ENCODE data around the gene TIGAR. TPM values are rescaled to one million over a fixed set of nuclear protein-coding genes. Genes with fewer than 3 reads are reported as not detected.

The TIGAR gene, protein sequence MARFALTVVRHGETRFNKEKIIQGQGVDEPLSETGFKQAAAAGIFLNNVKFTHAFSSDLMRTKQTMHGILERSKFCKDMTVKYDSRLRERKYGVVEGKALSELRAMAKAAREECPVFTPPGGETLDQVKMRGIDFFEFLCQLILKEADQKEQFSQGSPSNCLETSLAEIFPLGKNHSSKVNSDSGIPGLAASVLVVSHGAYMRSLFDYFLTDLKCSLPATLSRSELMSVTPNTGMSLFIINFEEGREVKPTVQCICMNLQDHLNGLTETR
- total RNA-seq = 1 to 10 TPM; 2.9 to 7.5 (median 6.9) TPM

DNA sequence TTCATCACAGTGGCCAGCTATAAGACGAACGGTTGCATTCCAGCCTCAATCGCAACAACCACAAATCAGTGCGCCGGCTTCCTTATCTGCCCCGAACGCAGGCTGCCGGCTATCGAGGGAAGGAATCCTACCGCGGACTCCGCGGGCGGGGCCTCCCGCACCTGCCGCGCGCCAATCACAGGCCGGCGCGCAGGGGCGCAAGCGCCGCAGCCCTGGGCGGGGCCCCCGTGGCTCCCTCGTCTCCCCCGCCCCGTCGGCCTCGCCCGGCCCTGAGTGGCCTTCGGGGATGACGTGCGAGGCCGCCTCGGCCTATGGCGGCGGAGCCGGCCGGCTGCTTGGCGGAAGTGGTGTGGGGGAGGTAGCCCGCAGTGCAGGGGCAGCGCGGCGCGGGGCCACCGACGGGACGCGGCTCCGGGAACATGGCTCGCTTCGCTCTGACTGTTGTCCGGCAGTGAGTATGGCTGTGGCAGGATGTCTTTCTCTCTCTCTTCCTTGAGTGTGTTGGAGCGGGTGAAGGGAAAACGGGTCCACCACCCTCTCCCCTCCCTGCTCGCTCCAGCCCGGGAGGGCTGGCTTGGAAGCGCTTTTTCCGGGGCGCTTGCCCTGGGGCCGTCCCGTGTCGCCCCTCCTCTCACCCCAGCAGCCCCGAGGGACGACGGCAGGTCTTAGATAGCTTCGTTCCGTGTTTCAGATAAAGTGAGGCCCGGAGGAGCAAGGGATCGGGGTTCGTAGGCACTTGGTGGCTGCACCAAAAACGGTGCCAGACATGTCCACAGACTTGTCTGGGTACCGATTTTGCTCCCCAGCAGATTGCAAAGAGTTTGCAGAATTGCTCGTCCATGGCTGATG lies at the start of gene TIGAR:
Gene TIGAR (plus strand): TSS at position 361 of the 849 bp plus-strand sequence. CDS start 59 bp downstream, at position 420.
- Histone ChIP-seq H3K36me3 (no peaks in the 10 kb centered on the region), H3K9me3 (no peaks in the 10 kb centered on the region), H3K27me3 (no peaks in the 10 kb centered on the region), H3K4me3 (peak within 1 kb of the TSS; percentile 77 to 98 (median 94)), H3K4me1 (no peaks in the 10 kb centered on the region), H3K27ac (peak within 1 kb of the TSS; percentile 84 to 87)
- peak; percentile 85 to 91 for DNase-seq (ENCODE audit: low spot score in 2 of 2)
- intact Hi-C loops (cut with DNase I; ENCODE audit: low total_unique reads) = no loop called here
- TF ChIP-seq POLR2AphosphoS5 (IDR thresholded peaks at IDR 0.05) (peak; percentile 27 to 64 (median 50)), POLR2A (IDR thresholded peaks at IDR 0.05) (no peak)
- TF ChIP-seq, protein P1, sequence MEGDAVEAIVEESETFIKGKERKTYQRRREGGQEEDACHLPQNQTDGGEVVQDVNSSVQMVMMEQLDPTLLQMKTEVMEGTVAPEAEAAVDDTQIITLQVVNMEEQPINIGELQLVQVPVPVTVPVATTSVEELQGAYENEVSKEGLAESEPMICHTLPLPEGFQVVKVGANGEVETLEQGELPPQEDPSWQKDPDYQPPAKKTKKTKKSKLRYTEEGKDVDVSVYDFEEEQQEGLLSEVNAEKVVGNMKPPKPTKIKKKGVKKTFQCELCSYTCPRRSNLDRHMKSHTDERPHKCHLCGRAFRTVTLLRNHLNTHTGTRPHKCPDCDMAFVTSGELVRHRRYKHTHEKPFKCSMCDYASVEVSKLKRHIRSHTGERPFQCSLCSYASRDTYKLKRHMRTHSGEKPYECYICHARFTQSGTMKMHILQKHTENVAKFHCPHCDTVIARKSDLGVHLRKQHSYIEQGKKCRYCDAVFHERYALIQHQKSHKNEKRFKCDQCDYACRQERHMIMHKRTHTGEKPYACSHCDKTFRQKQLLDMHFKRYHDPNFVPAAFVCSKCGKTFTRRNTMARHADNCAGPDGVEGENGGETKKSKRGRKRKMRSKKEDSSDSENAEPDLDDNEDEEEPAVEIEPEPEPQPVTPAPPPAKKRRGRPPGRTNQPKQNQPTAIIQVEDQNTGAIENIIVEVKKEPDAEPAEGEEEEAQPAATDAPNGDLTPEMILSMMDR (IDR thresholded peaks at IDR 0.05) = no peak

DNA sequence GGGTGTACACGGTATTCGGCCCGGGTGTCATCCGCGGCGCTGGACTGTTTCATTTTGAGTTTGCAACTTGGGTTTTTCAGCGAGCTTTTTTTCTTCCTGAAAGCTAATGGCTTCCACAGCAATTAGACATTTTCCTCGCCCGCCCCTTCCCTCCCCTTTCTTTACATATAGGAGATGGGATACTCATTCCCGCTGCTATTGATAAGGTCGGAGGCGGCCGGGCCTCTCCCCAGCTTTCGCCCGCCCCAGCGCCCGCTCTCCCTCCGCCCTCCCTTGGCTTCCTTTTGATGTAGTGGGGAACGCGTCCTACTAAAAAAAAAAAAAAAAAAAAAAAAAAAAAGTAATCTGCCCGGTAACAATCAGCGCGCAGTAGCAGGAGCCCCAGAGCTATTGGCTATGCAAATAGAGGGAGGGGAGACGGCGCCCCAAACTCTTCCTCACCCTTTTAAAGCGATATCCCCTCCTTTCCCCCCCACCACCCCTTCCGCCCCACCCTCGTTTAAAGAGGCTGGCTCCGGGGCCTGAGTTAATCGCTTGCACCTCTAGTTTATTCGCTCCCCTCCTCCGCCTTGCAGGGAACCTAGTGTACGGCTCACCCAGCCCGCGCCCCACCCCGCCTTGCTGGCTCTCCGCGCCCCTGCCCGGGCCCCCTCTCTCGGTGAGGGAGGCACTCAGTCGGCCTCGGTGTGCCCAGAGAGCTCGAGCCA lies 49.1 kb upstream of the TIGAR start:
- Histone ChIP-seq H3K36me3 (no peaks in the 10 kb centered on the region), H3K4me1 (no peaks in the 10 kb centered on the region), H3K27ac (peak overlapping the region; percentile 85 to 92), H3K27me3 (peaks cover 0 to 46% of the 10 kb centered on the region in 2 donors), H3K9me3 (no peaks in the 10 kb centered on the region), H3K4me3 (peak overlapping the region; percentile 62 to 83 (median 78))
- intact Hi-C loops (cut with DNase I; ENCODE audit: low total_unique reads) = no loop called here
- peak in 1 of 3 donors; percentile 1 for TF ChIP-seq POLR2AphosphoS5 (IDR thresholded peaks at IDR 0.05)
- TF ChIP-seq POLR2A (IDR thresholded peaks at IDR 0.05) = no peak
- TF ChIP-seq, protein P1 (IDR thresholded peaks at IDR 0.05) = no peak
- peak in 1 of 2 donors; percentile 79 for DNase-seq (ENCODE audit: low spot score in 2 of 2)

DNA sequence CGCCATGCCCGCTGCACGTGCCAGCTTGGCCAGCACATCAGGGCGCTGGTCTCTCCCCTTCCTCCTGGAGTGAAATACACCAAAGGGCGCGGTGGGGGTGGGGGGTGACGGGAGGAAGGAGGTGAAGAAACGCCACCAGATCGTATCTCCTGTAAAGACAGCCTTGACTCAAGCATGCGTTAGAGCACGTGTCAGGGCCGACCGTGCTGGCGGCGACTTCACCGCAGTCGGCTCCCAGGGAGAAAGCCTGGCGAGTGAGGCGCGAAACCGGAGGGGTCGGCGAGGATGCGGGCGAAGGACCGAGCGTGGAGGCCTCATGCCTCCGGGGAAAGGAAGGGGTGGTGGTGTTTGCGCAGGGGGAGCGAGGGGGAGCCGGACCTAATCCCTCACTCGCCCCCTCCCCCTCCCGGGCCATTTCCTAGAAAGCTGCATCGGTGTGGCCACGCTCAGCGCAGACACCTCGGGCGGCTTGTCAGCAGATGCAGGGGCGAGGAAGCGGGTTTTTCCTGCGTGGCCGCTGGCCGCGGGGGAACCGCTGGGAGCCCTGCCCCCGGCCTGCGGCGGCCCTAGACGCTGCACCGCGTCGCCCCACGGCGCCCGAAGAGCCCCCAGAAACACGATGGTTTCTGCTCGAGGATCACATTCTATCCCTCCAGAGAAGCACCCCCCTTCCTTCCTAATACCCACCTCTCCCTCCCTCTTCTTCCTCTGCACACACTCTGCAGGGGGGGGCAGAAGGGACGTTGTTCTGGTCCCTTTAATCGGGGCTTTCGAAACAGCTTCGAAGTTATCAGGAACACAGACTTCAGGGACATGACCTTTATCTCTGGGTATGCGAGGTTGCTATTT lies 48.4 kb upstream of the TIGAR start:
- peak in 1 of 2 donors; percentile 48 for DNase-seq (ENCODE audit: low spot score in 2 of 2)

DNA sequence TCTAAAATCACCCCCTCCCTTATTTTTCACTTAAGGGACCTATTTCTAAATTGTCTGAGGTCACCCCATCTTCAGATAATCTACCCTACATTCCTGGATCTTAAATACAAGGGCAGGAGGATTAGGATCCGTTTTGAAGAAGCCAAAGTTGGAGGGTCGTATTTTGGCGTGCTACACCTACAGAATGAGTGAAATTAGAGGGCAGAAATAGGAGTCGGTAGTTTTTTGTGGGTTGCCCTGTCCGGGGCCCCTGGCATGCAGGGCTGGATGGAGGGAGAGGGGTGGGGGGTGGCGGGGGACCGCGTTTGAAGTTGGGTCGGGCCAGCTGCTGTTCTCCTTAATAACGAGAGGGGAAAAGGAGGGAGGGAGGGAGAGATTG lies 47.8 kb upstream of the TIGAR start:
- Histone ChIP-seq H3K4me1 (no peaks in the 10 kb centered on the region), H3K36me3 (no peaks in the 10 kb centered on the region), H3K9me3 (no peaks in the 10 kb centered on the region), H3K27ac (peak overlapping the region; percentile 85 to 92), H3K27me3 (peaks cover 0 to 42% of the 10 kb centered on the region in 2 donors), H3K4me3 (peak overlapping the region; percentile 62 to 83 (median 78))
- intact Hi-C loops (cut with DNase I; ENCODE audit: low total_unique reads) = no loop called here
- no peak for DNase-seq (ENCODE audit: low spot score in 2 of 2)
- TF ChIP-seq, protein P1 (IDR thresholded peaks at IDR 0.05) = no peak
- TF ChIP-seq POLR2AphosphoS5 (IDR thresholded peaks at IDR 0.05) (no peak), POLR2A (IDR thresholded peaks at IDR 0.05) (no peak)

More for the DNA sequence above, 48.4 kb upstream of the TIGAR start:
- Histone ChIP-seq H3K27ac (peak overlapping the region; percentile 85 to 92), H3K4me1 (no peaks in the 10 kb centered on the region), H3K4me3 (peak overlapping the region; percentile 62 to 83 (median 78)), H3K27me3 (peaks cover 0 to 42% of the 10 kb centered on the region in 2 donors), H3K9me3 (no peaks in the 10 kb centered on the region), H3K36me3 (no peaks in the 10 kb centered on the region)
- TF ChIP-seq POLR2A (IDR thresholded peaks at IDR 0.05) (no peak), POLR2AphosphoS5 (IDR thresholded peaks at IDR 0.05) (no peak)
- TF ChIP-seq, protein P1 (IDR thresholded peaks at IDR 0.05) = no peak
- intact Hi-C loops (cut with DNase I; ENCODE audit: low total_unique reads) = no loop called here
